Mammary epithelial cell (primary cell): ENCODE data around the gene RRP8.

Experiments
- EZH2 ChIP-seq: IDR thresholded peaks from 2 replicates; pipeline ENCODE4 v1.6.1; 2012; ENCODE audit warnings: low read length, inconsistent platforms, borderline replicate concordance
- TF ChIP-seq, protein P1 (sequence below), 2 donors: IDR thresholded peaks in 1 of 2; conservative IDR thresholded peaks in 1 of 2; 2 replicates each; pipeline ENCODE4 v1.5.1; 2011 to 2012; ENCODE audit warnings: inconsistent platforms in 2 of 2, low read length in 2 of 2, mild to moderate bottlenecking in 2 of 2, control low read depth in 1 of 2, low read depth in 1 of 2; ENCODE audit not compliant: insufficient read depth in 1 of 2; ENCODE audit errors: extremely low read depth in 1 of 2

GRCh38 chr11:6625832-6626420 lies 22.5 kb upstream of the RRP8 start:
- TF ChIP-seq EZH2: no peak
- TF ChIP-seq, protein P1, sequence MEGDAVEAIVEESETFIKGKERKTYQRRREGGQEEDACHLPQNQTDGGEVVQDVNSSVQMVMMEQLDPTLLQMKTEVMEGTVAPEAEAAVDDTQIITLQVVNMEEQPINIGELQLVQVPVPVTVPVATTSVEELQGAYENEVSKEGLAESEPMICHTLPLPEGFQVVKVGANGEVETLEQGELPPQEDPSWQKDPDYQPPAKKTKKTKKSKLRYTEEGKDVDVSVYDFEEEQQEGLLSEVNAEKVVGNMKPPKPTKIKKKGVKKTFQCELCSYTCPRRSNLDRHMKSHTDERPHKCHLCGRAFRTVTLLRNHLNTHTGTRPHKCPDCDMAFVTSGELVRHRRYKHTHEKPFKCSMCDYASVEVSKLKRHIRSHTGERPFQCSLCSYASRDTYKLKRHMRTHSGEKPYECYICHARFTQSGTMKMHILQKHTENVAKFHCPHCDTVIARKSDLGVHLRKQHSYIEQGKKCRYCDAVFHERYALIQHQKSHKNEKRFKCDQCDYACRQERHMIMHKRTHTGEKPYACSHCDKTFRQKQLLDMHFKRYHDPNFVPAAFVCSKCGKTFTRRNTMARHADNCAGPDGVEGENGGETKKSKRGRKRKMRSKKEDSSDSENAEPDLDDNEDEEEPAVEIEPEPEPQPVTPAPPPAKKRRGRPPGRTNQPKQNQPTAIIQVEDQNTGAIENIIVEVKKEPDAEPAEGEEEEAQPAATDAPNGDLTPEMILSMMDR (conservative IDR thresholded peaks at IDR 0.05 in 1 of 2, IDR thresholded peaks at IDR 0.05 in 1 of 2; ENCODE audit: extremely low read depth in 1 of 2, insufficient read depth in 1 of 2, low read depth in 1 of 2, low read length in 2 of 2): no peak
